DMS153 (cell line): Measurements from ENCODE around the gene ARL8A.
"Not testable (repeated sequence)": the region's sequence is repeated elsewhere in the genome, so short reads cannot be mapped to it uniquely, and the experiment has no call there.

ENCODE experiments used
- DNase-seq: peaks from one replicate; lab custom pipeline; 2025; lab: John Stamatoyannopoulos, UW

ARL8A gene

GRCh38 chr1:202158810-202159533 is 14.4 kb upstream of the ARL8A start:
- DNase-seq = no peak

- no peak for DNase-seq
Measured at GRCh38 chr1:202157945-202158344, 13.4 kb upstream of the ARL8A start.

GRCh38 chr1:202156590-202156989 is 12.1 kb upstream of the ARL8A start:
- no peak for DNase-seq

GRCh38 chr1:202155478-202156021 is 11.0 kb upstream of the ARL8A start:
- DNase-seq = peak; percentile 36

- peak; percentile 75 for DNase-seq
Measured at GRCh38 chr1:202154766-202155477, 10.4 kb upstream of the ARL8A start.

- DNase-seq = no peak
Measured at GRCh38 chr1:202154148-202154765, 9.7 kb upstream of the ARL8A start.

GRCh38 chr1:202153284-202153683 is 8.7 kb upstream of the ARL8A start:
- no peak for DNase-seq

- DNase-seq = no peak
Measured at GRCh38 chr1:202152399-202152798, 7.9 kb upstream of the ARL8A start.

- no peak for DNase-seq
Measured at GRCh38 chr1:202151045-202151444, 6.5 kb upstream of the ARL8A start.

GRCh38 chr1:202150602-202151001 is 6.1 kb upstream of the ARL8A start:
- DNase-seq = no peak

- no peak for DNase-seq
Measured at GRCh38 chr1:202150187-202150586, 5.7 kb upstream of the ARL8A start.

GRCh38 chr1:202149566-202149965 is 5.0 kb upstream of the ARL8A start:
- no peak for DNase-seq

- no peak for DNase-seq
Measured at GRCh38 chr1:202148391-202148790, 3.9 kb upstream of the ARL8A start.

- DNase-seq = no peak
Measured at GRCh38 chr1:202146993-202147392, 2.5 kb upstream of the ARL8A start.

GRCh38 chr1:202146279-202146678 is 1.7 kb upstream of the ARL8A start:
- DNase-seq = no peak

GRCh38 chr1:202145744-202146140 is 1.2 kb upstream of the ARL8A start:
- DNase-seq = not testable (repeated sequence)

GRCh38 chr1:202145068-202145743 is 669 bp upstream of the ARL8A start:
- no peak for DNase-seq

- DNase-seq = no peak
Measured at GRCh38 chr1:202143768-202144401, 652 bp downstream of the ARL8A start.

GRCh38 chr1:202143011-202143767 is 1.3 kb downstream of the ARL8A start:
- no peak for DNase-seq

- not testable (repeated sequence) for DNase-seq
Measured at GRCh38 chr1:202141468-202141867, 3.1 kb downstream of the ARL8A start.

GRCh38 chr1:202140833-202141232 is 3.7 kb downstream of the ARL8A start:
- no peak for DNase-seq
